Stimulated activated CD4-positive, alpha-beta T cell treated with anti-CD3 and anti-CD28 coated beads, Interleukin-1b, Interleukin-23, amount 100 ng/mL, for 1 hour (primary cell): ENCODE measurements around the gene PLCB4.

ENCODE experiments used
- DNase-seq, 2 donors: peaks; one replicate each; pipeline ENCODE4 v3.0.0-alpha.2; 2020; ENCODE audit warnings: low read depth in 2 of 2

Gene PLCB4

GRCh38 chr20:9444921-9445320 is 376.0 kb downstream of the PLCB4 start:
- DNase-seq: no peak

GRCh38 chr20:9447182-9447581 is 378.3 kb downstream of the PLCB4 start:
- no peak for DNase-seq

GRCh38 chr20:9453201-9453600 is 384.3 kb downstream of the PLCB4 start:
- no peak for DNase-seq

GRCh38 chr20:9454791-9455190 is 385.9 kb downstream of the PLCB4 start:
- DNase-seq: no peak

GRCh38 chr20:9457136-9457535 is 388.2 kb downstream of the PLCB4 start:
- DNase-seq: no peak

GRCh38 chr20:9458138-9458796 is 389.4 kb downstream of the PLCB4 start:
- DNase-seq: no peak

GRCh38 chr20:9460518-9460917 is 391.6 kb downstream of the PLCB4 start:
- no peak for DNase-seq

- no peak for DNase-seq
Measured at GRCh38 chr20:9467995-9468394, 399.1 kb downstream of the PLCB4 start.

- no peak for DNase-seq
Measured at GRCh38 chr20:9474835-9475415, 406.0 kb downstream of the PLCB4 start.

- no peak for DNase-seq
Measured at GRCh38 chr20:9475456-9475855, 406.6 kb downstream of the PLCB4 start.

- no peak for DNase-seq
Measured at GRCh38 chr20:9476174-9476573, 407.3 kb downstream of the PLCB4 start.

GRCh38 chr20:9476637-9477036 is 407.8 kb downstream of the PLCB4 start:
- DNase-seq: no peak

GRCh38 chr20:9478771-9479170 is 409.9 kb downstream of the PLCB4 start:
- DNase-seq: no peak

GRCh38 chr20:9480066-9480465 is 411.2 kb downstream of the PLCB4 start:
- DNase-seq: no peak

GRCh38 chr20:9482180-9482579 is 413.3 kb downstream of the PLCB4 start:
- DNase-seq: no peak

- DNase-seq: no peak
Measured at GRCh38 chr20:9483131-9483530, 414.2 kb downstream of the PLCB4 start.

GRCh38 chr20:9485614-9486340 is 416.9 kb downstream of the PLCB4 start:
- DNase-seq: no peak

GRCh38 chr20:9487231-9487630 is 418.3 kb downstream of the PLCB4 start:
- DNase-seq: no peak

- DNase-seq: no peak
Measured at GRCh38 chr20:9488063-9488462, 419.2 kb downstream of the PLCB4 start.

GRCh38 chr20:9490161-9490560 is 421.3 kb downstream of the PLCB4 start:
- no peak for DNase-seq

GRCh38 chr20:9490631-9491030 is 421.7 kb downstream of the PLCB4 start:
- DNase-seq: no peak

GRCh38 chr20:9491324-9491723 is 422.4 kb downstream of the PLCB4 start:
- no peak for DNase-seq

- no peak for DNase-seq
Measured at GRCh38 chr20:9492067-9492466, 423.2 kb downstream of the PLCB4 start.
